HCT116 (cell line): ENCODE measurements around the gene CRK. TPM values are rescaled to one million over a fixed set of nuclear protein-coding genes. Genes with fewer than 3 reads are reported as not detected.

ENCODE experiments used
- ATAC-seq: fragments of 200-7000 bp; cut with Tn5 transposase; 2 replicates; pipeline ENCODE4 v1.9.1; 2020; ENCODE audit warnings: mild to moderate bottlenecking, moderate library complexity
- BruUV-seq: library from RNA; stranded (reverse); fragments of 400-500 nt; replicated peaks from 2 replicates; lab custom pipeline; 2021; lab: Mats Ljungman, UMichigan
- CTCF ChIA-PET: fragments of 300-600 bp; sonication (Branson Sonifier 250); formaldehyde crosslinking; loops from one replicate; lab custom pipeline; 2021; ENCODE audit warnings: antibody characterized with exemption; lab: Charles Lee
- POLR2A ChIA-PET: fragments of 300-600, 350-600 bp; sonication (Branson Sonifier 250); formaldehyde crosslinking; loops from one replicate; lab custom pipeline; 2021; ENCODE audit warnings: antibody characterized with exemption; lab: Charles Lee
- RAD21 ChIA-PET, 2 experiments: fragments of 300-600 bp; sonication (Branson Sonifier 250); formaldehyde crosslinking; loops; one replicate each; lab custom pipeline; 2023; ENCODE audit warnings: low total read pairs in 2 of 2; ENCODE audit not compliant: uncharacterized antibody in 2 of 2, unreplicated experiment in 2 of 2, low non-redundant PET in 1 of 2; lab: Charles Lee
- DNase-seq: peaks from one replicate; pipeline ENCODE4 v3.0.0-alpha.2; 2010; ENCODE audit warnings: low read depth, low spot score
- H2AFZ ChIP-seq: fragments of 200-600 bp; shearing (Covaris generic), sonication (generic); 2 replicates; pipeline ENCODE4 v1.6.1; 2017; ENCODE audit warnings: low read depth, mixed run types, mixed read lengths, antibody characterized with exemption, low read length; ENCODE audit not compliant: poor library complexity, severe bottlenecking
- H3K27ac ChIP-seq: 2 replicates; pipeline ENCODE4 v1.5.1; 2012; ENCODE audit warnings: low read depth, low read length
- H3K27me3 ChIP-seq: fragments of 200-600 bp; sonication (generic); 2 replicates; pipeline ENCODE4 v1.6.1; 2016; ENCODE audit warnings: mixed run types, low read length, mixed read lengths; ENCODE audit not compliant: insufficient read depth
- H3K36me3 ChIP-seq, 2 experiments: fragments of 200-500 bp in 1 of 2; fragments of 200-600 bp in 1 of 2; sonication (Bioruptor generic) in 1 of 2; sonication (generic) in 1 of 2; 2 replicates each; pipeline versions ENCODE4 v1.5.1 to v1.6.1; 2014 to 2016; ENCODE audit warnings: low read length in 2 of 2, inconsistent platforms in 1 of 2, mixed read lengths in 1 of 2, mixed run types in 1 of 2; ENCODE audit not compliant: insufficient read depth in 2 of 2, control insufficient read depth in 1 of 2
- H3K4me1 ChIP-seq, 2 experiments: fragments of 200-600 bp in 1 of 2; sonication (generic) in 1 of 2; 2 replicates each; pipeline versions ENCODE4 v1.5.1 to v1.6.1; 2012 to 2017; ENCODE audit warnings: low read length in 2 of 2, inconsistent platforms in 1 of 2, mild to moderate bottlenecking in 1 of 2, mixed read lengths in 1 of 2, mixed run types in 1 of 2, moderate library complexity in 1 of 2; ENCODE audit not compliant: insufficient read depth in 2 of 2, control insufficient read depth in 1 of 2
- H3K4me2 ChIP-seq: fragments of 200-600 bp; sonication (generic); 2 replicates; pipeline ENCODE4 v1.6.1; 2017; ENCODE audit warnings: mixed run types, low read length, mixed read lengths
- H3K4me3 ChIP-seq, 2 experiments: fragments of 200-600 bp in 1 of 2; sonication (generic) in 1 of 2; replicated peaks in 1 of 2; 2 replicates each; pipeline ENCODE4 v1.5.1; 2011 to 2016; ENCODE audit warnings: low read length in 2 of 2, control low read depth in 1 of 2, low read depth in 1 of 2, mild to moderate bottlenecking in 1 of 2, mixed read lengths in 1 of 2, mixed run types in 1 of 2
- H3K79me2 ChIP-seq: fragments of 200-600 bp; sonication (generic); 2 replicates; pipeline ENCODE4 v1.6.1; 2017; ENCODE audit warnings: mild to moderate bottlenecking, mixed run types, low read length, moderate library complexity, mixed read lengths; ENCODE audit not compliant: insufficient read depth
- H3K9ac ChIP-seq: fragments of 200-600 bp; sonication (generic); 2 replicates; pipeline ENCODE4 v1.6.1; 2016; ENCODE audit warnings: low read length, mixed read lengths
- H3K9me2 ChIP-seq: fragments of 200-600 bp; sonication (generic), shearing (Covaris generic); 2 replicates; pipeline ENCODE4 v1.6.1; 2017; ENCODE audit warnings: mixed run types, mild to moderate bottlenecking, moderate library complexity; ENCODE audit not compliant: insufficient read depth
- H3K9me3 ChIP-seq, 2 experiments: fragments of 200-500 bp in 1 of 2; fragments of 200-600 bp in 1 of 2; sonication (Bioruptor generic) in 1 of 2; sonication (generic) in 1 of 2; 2 replicates each; pipeline ENCODE4 v1.6.1; 2014 to 2017; ENCODE audit warnings: low read length in 2 of 2, mixed read lengths in 2 of 2, inconsistent platforms in 1 of 2, low read depth in 1 of 2, mild to moderate bottlenecking in 1 of 2, mixed run types in 1 of 2, moderate library complexity in 1 of 2; ENCODE audit not compliant: control insufficient read depth in 1 of 2, insufficient read depth in 1 of 2
- H4K20me1 ChIP-seq: fragments of 200-600 bp; sonication (generic), shearing (Covaris generic); 2 replicates; pipeline ENCODE4 v1.6.1; 2017; ENCODE audit warnings: mixed run types, mild to moderate bottlenecking, moderate library complexity; ENCODE audit not compliant: insufficient read depth
- SIN3A ChIP-seq: IDR thresholded peaks from 2 replicates; pipeline ENCODE4 v1.6.1; 2012; ENCODE audit warnings: low read depth
- ZFX ChIP-seq: fragments of 450-650 bp; IDR thresholded peaks from 2 replicates; pipeline ENCODE4 v1.6.1; 2017
- intact Hi-C: fragments of 100-400 bp; cut with micrococcal nuclease; formaldehyde crosslinking; loops from 2 replicates; pipeline ENCODE4 v1.10.0; 2022
- total RNA-seq: library from RNA; stranded (reverse); gene quantifications from one replicate; pipeline ENCODE4 v1.2.1, GENCODE V29; 2021; ENCODE audit not compliant: unreplicated experiment
- TF ChIP-seq, protein P1 (sequence below): IDR thresholded peaks from 2 replicates; pipeline ENCODE4 v1.6.1; 2012; ENCODE audit warnings: low read depth
- TF ChIP-seq, protein P2 (sequence below): IDR thresholded peaks from 2 replicates; pipeline ENCODE4 v1.6.1; 2011; ENCODE audit warnings: mild to moderate bottlenecking, low read length, moderate library complexity; ENCODE audit not compliant: insufficient replicate concordance; ENCODE audit errors: extremely low read depth
- TF ChIP-seq, protein P3 (sequence below): IDR thresholded peaks from 2 replicates; pipeline ENCODE4 v1.6.1; 2012

Gene CRK
- total RNA-seq, 1 experiment from 2014 or later, result 55.5 TPM

DNA sequence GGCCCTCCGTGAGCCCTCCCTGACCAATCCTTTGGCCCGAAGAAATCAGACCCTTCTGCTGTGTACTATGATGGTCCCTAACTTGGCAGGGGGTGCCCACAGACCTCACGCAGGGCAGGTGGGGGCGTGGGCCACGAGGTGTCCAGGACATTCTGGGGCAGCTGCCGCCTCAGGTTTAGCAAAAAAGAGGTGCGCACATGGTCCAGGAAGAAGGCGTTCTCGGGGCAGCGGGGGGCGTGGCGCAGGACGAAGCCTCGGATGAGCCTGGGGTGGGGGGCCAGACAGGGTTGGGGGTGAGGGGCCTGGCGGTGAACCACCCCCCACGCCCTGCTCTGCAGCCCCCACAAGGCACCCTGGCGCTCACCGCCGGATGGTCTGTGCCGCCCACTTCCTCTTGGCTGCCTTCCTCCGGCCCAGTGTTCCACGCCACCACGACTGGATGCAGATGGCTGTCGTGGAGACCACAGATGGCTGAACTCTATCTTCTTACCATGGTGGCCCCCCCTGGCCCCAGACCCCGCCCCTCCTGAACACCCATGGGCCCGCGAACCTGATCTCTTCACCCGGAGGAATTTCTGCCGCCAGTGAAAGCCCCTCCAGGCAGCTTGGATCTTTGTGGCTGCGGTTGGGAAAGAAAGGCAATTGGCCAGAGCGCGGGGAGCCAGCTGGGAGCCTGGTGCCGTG lies 14.2 kb upstream of the CRK start:
- Histone ChIP-seq H3K79me2 (peaks cover 4% of the 10 kb centered on the region; the same call in 1 of the 2 replicates), H3K36me3 (peaks cover 13 to 46% of the 10 kb centered on the region in 2 experiments; a peak in 3 of 4 replicates), H2AFZ (no peak overlapping the region), H3K4me3 (no peak overlapping the region), H4K20me1 (no peaks in the 10 kb centered on the region), H3K9me2 (no peaks in the 10 kb centered on the region), H3K9me3 (no peaks in the 10 kb centered on the region), H3K9ac (no peak overlapping the region), H3K27me3 (no peaks in the 10 kb centered on the region), H3K4me2 (no peak overlapping the region), H3K27ac (no peak overlapping the region)
- no peak for DNase-seq
- BruUV-seq, result no TSS peak
- intact Hi-C loops, result no loop called here
- ATAC-seq, result no peak
- CTCF ChIA-PET, result no interaction called here
- RAD21 ChIA-PET, result no interaction called here
- POLR2A ChIA-PET, result no interaction called here
- TF ChIP-seq, protein P1, sequence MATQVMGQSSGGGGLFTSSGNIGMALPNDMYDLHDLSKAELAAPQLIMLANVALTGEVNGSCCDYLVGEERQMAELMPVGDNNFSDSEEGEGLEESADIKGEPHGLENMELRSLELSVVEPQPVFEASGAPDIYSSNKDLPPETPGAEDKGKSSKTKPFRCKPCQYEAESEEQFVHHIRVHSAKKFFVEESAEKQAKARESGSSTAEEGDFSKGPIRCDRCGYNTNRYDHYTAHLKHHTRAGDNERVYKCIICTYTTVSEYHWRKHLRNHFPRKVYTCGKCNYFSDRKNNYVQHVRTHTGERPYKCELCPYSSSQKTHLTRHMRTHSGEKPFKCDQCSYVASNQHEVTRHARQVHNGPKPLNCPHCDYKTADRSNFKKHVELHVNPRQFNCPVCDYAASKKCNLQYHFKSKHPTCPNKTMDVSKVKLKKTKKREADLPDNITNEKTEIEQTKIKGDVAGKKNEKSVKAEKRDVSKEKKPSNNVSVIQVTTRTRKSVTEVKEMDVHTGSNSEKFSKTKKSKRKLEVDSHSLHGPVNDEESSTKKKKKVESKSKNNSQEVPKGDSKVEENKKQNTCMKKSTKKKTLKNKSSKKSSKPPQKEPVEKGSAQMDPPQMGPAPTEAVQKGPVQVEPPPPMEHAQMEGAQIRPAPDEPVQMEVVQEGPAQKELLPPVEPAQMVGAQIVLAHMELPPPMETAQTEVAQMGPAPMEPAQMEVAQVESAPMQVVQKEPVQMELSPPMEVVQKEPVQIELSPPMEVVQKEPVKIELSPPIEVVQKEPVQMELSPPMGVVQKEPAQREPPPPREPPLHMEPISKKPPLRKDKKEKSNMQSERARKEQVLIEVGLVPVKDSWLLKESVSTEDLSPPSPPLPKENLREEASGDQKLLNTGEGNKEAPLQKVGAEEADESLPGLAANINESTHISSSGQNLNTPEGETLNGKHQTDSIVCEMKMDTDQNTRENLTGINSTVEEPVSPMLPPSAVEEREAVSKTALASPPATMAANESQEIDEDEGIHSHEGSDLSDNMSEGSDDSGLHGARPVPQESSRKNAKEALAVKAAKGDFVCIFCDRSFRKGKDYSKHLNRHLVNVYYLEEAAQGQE, result no peak
- TF ChIP-seq SIN3A (no peak), ZFX (no peak)
- TF ChIP-seq, protein P2, sequence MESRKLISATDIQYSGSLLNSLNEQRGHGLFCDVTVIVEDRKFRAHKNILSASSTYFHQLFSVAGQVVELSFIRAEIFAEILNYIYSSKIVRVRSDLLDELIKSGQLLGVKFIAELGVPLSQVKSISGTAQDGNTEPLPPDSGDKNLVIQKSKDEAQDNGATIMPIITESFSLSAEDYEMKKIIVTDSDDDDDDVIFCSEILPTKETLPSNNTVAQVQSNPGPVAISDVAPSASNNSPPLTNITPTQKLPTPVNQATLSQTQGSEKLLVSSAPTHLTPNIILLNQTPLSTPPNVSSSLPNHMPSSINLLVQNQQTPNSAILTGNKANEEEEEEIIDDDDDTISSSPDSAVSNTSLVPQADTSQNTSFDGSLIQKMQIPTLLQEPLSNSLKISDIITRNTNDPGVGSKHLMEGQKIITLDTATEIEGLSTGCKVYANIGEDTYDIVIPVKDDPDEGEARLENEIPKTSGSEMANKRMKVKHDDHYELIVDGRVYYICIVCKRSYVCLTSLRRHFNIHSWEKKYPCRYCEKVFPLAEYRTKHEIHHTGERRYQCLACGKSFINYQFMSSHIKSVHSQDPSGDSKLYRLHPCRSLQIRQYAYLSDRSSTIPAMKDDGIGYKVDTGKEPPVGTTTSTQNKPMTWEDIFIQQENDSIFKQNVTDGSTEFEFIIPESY, result no peak
- TF ChIP-seq, protein P3, sequence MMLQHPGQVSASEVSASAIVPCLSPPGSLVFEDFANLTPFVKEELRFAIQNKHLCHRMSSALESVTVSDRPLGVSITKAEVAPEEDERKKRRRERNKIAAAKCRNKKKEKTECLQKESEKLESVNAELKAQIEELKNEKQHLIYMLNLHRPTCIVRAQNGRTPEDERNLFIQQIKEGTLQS, result no peak
- TF ChIP-seq, all 23 proteins: peak for 0
- no peaks in the 10 kb centered on the region for H3K4me1 ChIP-seq
